PC-9 (cell line): ENCODE data around the gene PRRC2A. TPM values are rescaled to one million over a fixed set of nuclear protein-coding genes. Genes with fewer than 3 reads are reported as not detected.
A peak's percentile ranks its signal among the peaks of the same experiment; 100 is the strongest.

Experiments used
- BruUV-seq: library from RNA; stranded (reverse); fragments of 400-500 nt; replicated peaks from 2 replicates; lab custom pipeline; 2021; lab: Mats Ljungman, UMichigan
- CTCF ChIA-PET: fragments of 300-600 bp; sonication (Branson Sonifier 250); formaldehyde crosslinking; loops from one replicate; lab custom pipeline; 2022; ENCODE audit warnings: antibody characterized with exemption; lab: Charles Lee
- POLR2A ChIA-PET: fragments of 300-600 bp; sonication (Branson Sonifier 250); formaldehyde crosslinking; loops from one replicate; lab custom pipeline; 2022; ENCODE audit warnings: antibody characterized with exemption; ENCODE audit not compliant: unreplicated experiment; lab: Charles Lee
- DNase-seq, 2 experiments: peaks; one replicate each; pipeline versions ENCODE4 v3.0.0 to v3.0.0-alpha.2; 2015 to 2022; ENCODE audit warnings: mixed read lengths in 1 of 2
- H2AFZ ChIP-seq: fragments of 200-600 bp; sonication (generic); 2 replicates; pipeline ENCODE4 v1.8.1; 2017; ENCODE audit warnings: antibody characterized with exemption
- H3F3A ChIP-seq: fragments of 200-600 bp; sonication (generic); 2 replicates; pipeline ENCODE4 v1.8.1; 2017; ENCODE audit warnings: antibody characterized with exemption, mild to moderate bottlenecking, low read depth; ENCODE audit not compliant: insufficient read depth
- H3K27ac ChIP-seq: fragments of 200-600 bp; sonication (generic); 2 replicates; pipeline ENCODE4 v1.6.1; 2016; ENCODE audit warnings: mixed run types
- H3K27me3 ChIP-seq: fragments of 200-600 bp; sonication (generic); 2 replicates; pipeline ENCODE4 v1.6.1; 2016; ENCODE audit warnings: low read depth, mixed run types; ENCODE audit not compliant: insufficient read depth
- H3K36me3 ChIP-seq: fragments of 200-600 bp; sonication (generic); 2 replicates; pipeline ENCODE4 v1.6.1; 2016; ENCODE audit warnings: low read depth, mixed run types
- H3K4me1 ChIP-seq: fragments of 200-600 bp; sonication (generic); replicated peaks from 2 replicates; pipeline ENCODE4 v1.6.1; 2016; ENCODE audit warnings: mixed run types; ENCODE audit not compliant: insufficient read depth
- H3K4me2 ChIP-seq: fragments of 200-600 bp; sonication (generic); 2 replicates; pipeline ENCODE4 v1.6.1; 2017; ENCODE audit warnings: mixed run types
- H3K4me3 ChIP-seq: fragments of 200-600 bp; sonication (generic); 2 replicates; pipeline ENCODE4 v1.6.1; 2016; ENCODE audit warnings: mixed run types
- H3K79me2 ChIP-seq: fragments of 200-600 bp; sonication (generic); 2 replicates; pipeline ENCODE4 v1.6.1; 2017; ENCODE audit warnings: low read depth, mixed run types
- H3K9me2 ChIP-seq: fragments of 200-600 bp; sonication (generic); 2 replicates; pipeline ENCODE4 v1.8.1; 2017; ENCODE audit warnings: mild to moderate bottlenecking; ENCODE audit not compliant: insufficient read depth
- H3K9me3 ChIP-seq: fragments of 200-600 bp; sonication (generic); 2 replicates; pipeline ENCODE4 v1.8.1; 2016; ENCODE audit warnings: low read depth; ENCODE audit not compliant: insufficient read depth
- H4K20me1 ChIP-seq: fragments of 200-600 bp; sonication (generic); 2 replicates; pipeline ENCODE4 v1.8.1; 2017; ENCODE audit not compliant: insufficient read depth
- EZH2 ChIP-seq: fragments of 200-600 bp; sonication (generic); IDR thresholded peaks from 2 replicates; pipeline ENCODE4 v1.8.0; 2017; ENCODE audit warnings: antibody characterized with exemption, low read depth
- intact Hi-C: fragments of 100-400 bp; cut with micrococcal nuclease; formaldehyde crosslinking; loops from one replicate; pipeline ENCODE4 v1.10.0; 2022; ENCODE audit not compliant: unreplicated experiment
- total RNA-seq: library from RNA; stranded (reverse); gene quantifications from 2 replicates; pipeline ENCODE4 v1.2.3, GENCODE V29; 2021
- TF ChIP-seq, protein P1 (sequence below): fragments of 200-600 bp; sonication (generic); conservative IDR thresholded peaks from 2 replicates; pipeline ENCODE4 v1.6.1; 2017; ENCODE audit warnings: mixed run types, antibody characterized with exemption, mild to moderate bottlenecking, moderate library complexity

PRRC2A gene
- total RNA-seq, 1 experiment from 2014 or later, result 192 TPM

- no peaks in the 10 kb centered on the region for H3K9me3 ChIP-seq
- intact Hi-C loops, result loop anchor here (2.0 kb wide), 1 partner anchor 17 kb away; no protein-coding TSS in a partner anchor
- H2AFZ ChIP-seq, result peak overlapping the region; percentile 78
- H3K4me2 ChIP-seq, result peak overlapping the region; percentile 87
- H3F3A ChIP-seq, result peaks cover 30% of the 10 kb centered on the region
- H4K20me1 ChIP-seq, result peaks cover 3% of the 10 kb centered on the region; the same call in 1 of the 2 replicates
- peak overlapping the region; percentile 87 for H3K4me3 ChIP-seq
- TF ChIP-seq, protein P1, sequence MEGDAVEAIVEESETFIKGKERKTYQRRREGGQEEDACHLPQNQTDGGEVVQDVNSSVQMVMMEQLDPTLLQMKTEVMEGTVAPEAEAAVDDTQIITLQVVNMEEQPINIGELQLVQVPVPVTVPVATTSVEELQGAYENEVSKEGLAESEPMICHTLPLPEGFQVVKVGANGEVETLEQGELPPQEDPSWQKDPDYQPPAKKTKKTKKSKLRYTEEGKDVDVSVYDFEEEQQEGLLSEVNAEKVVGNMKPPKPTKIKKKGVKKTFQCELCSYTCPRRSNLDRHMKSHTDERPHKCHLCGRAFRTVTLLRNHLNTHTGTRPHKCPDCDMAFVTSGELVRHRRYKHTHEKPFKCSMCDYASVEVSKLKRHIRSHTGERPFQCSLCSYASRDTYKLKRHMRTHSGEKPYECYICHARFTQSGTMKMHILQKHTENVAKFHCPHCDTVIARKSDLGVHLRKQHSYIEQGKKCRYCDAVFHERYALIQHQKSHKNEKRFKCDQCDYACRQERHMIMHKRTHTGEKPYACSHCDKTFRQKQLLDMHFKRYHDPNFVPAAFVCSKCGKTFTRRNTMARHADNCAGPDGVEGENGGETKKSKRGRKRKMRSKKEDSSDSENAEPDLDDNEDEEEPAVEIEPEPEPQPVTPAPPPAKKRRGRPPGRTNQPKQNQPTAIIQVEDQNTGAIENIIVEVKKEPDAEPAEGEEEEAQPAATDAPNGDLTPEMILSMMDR, result no peak
- TF ChIP-seq EZH2, result no peak
- peak overlapping the region; percentile 79 for H3K27ac ChIP-seq
- H3K4me1 ChIP-seq, result peaks cover 20% of the 10 kb centered on the region
- BruUV-seq, result TSS peak; percentile 51
- no peak for DNase-seq
- H3K9me2 ChIP-seq, result no peaks in the 10 kb centered on the region
- peaks cover 43% of the 10 kb centered on the region for H3K36me3 ChIP-seq
- H3K27me3 ChIP-seq, result no peaks in the 10 kb centered on the region
- ChIA-PET CTCF (interaction anchor here (0.6 kb wide), 1 partner anchor 37 kb away, joined by 3 read pairs; no protein-coding TSS in a partner anchor), POLR2A (interaction anchor here (0.6 to 0.9 kb wide), 4 partner anchors 14 to 124 kb away, joined by 3 to 16 read pairs (median 4); partner anchors contain the start of gene MICB)
- peaks cover 51% of the 10 kb centered on the region for H3K79me2 ChIP-seq
These were observed 915 bp downstream of the PRRC2A start for GRCh38 chr6:31621320-31621939.

GRCh38 chr6:31621991-31622390, 1.5 kb downstream of the PRRC2A start:
- peaks cover 20% of the 10 kb centered on the region for H3K4me1 ChIP-seq
- peaks cover 49% of the 10 kb centered on the region for H3K36me3 ChIP-seq
- no peaks in the 10 kb centered on the region for H3K9me2 ChIP-seq
- no peak for DNase-seq
- no peaks in the 10 kb centered on the region for H3K9me3 ChIP-seq
- no peaks in the 10 kb centered on the region for H3K27me3 ChIP-seq
- peak overlapping the region; percentile 87 for H3K4me2 ChIP-seq
- H2AFZ ChIP-seq, result no peak overlapping the region
- H3F3A ChIP-seq, result peaks cover 36% of the 10 kb centered on the region
- H3K79me2 ChIP-seq, result peaks cover 51% of the 10 kb centered on the region
- intact Hi-C loops, result loop anchor here (2.0 kb wide), 1 partner anchor 17 kb away; no protein-coding TSS in a partner anchor
- TF ChIP-seq, protein P1, result no peak
- TF ChIP-seq EZH2, result no peak
- H4K20me1 ChIP-seq, result peaks cover 3% of the 10 kb centered on the region; the same call in 1 of the 2 replicates
- ChIA-PET CTCF (interaction anchor here (0.6 kb wide), 1 partner anchor 37 kb away, joined by 3 read pairs; no protein-coding TSS in a partner anchor), POLR2A (interaction anchor here (0.7 kb wide), 1 partner anchor 124 kb away, joined by 4 read pairs; the partner anchor contains the start of gene MICB)
- H3K4me3 ChIP-seq, result peak overlapping the region; percentile 87
- peak overlapping the region; percentile 79; the same call in 1 of the 2 replicates for H3K27ac ChIP-seq
- no TSS peak for BruUV-seq

- BruUV-seq, result no TSS peak
- peaks cover 20% of the 10 kb centered on the region for H3K4me1 ChIP-seq
- H3K36me3 ChIP-seq, result peaks cover 50% of the 10 kb centered on the region
- H3K27ac ChIP-seq, result no peak overlapping the region
- no peaks in the 10 kb centered on the region for H3K27me3 ChIP-seq
- intact Hi-C loops, result no loop called here
- H2AFZ ChIP-seq, result no peak overlapping the region
- ChIA-PET CTCF (interaction anchor here (0.5 kb wide), 1 partner anchor 21 kb away, joined by 5 read pairs; no protein-coding TSS in a partner anchor), POLR2A (interaction anchor here (0.6 to 0.7 kb wide), 3 partner anchors 30 to 540 kb away, joined by 3 to 8 read pairs (median 6); partner anchors contain the start of gene APOM)
- TF ChIP-seq, protein P1, result no peak
- TF ChIP-seq EZH2, result no peak
- H3K4me2 ChIP-seq, result peak overlapping the region; percentile 87
- H3K9me3 ChIP-seq, result no peaks in the 10 kb centered on the region
- peak overlapping the region; percentile 87; the same call in 1 of the 2 replicates for H3K4me3 ChIP-seq
- DNase-seq, result no peak
- no peaks in the 10 kb centered on the region for H3K9me2 ChIP-seq
- H3K79me2 ChIP-seq, result peaks cover 51% of the 10 kb centered on the region
- peaks cover 3% of the 10 kb centered on the region; the same call in 1 of the 2 replicates for H4K20me1 ChIP-seq
- H3F3A ChIP-seq, result peaks cover 37% of the 10 kb centered on the region
These were observed 2.2 kb downstream of the PRRC2A start for GRCh38 chr6:31622684-31623091.
